ENCODE measurements around the gene COX6A2. TPM values are rescaled to one million over a fixed set of nuclear protein-coding genes. Genes with fewer than 3 reads are reported as not detected.

Gene COX6A2
- polyA plus RNA-seq, 1 donor from 2014 or later = not detected

DNA sequence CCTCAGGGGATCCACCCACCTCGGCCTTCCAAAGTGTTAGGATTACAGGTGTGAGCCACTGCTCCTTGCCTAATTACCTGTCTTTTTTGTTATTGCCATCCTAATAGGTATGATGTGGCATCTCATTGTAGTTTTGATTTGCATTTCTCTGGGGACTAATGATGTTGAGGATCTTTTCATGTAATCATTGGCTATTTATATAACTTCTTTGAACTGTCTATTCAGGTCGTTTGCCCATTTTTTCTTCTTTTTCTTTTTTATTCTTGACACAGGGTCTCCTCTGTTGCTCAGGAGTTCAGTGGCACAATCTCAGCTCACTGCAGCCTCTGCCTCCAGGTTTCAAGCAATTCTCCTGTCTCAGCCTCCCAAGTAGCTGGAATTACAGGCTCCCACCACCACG, 42.5 kb upstream of the COX6A2 start:
- H3K27ac ChIP-seq (ENCODE audit: low read length) = no peak overlapping the region
- no peak overlapping the region for H3K4me3 ChIP-seq (ENCODE audit: low read length)
- no peak overlapping the region for H2AFZ ChIP-seq (ENCODE audit: low read depth, low read length)
- H3K79me2 ChIP-seq (replicated peaks; ENCODE audit: insufficient read depth, low read length) = no peaks in the 10 kb centered on the region
- no peak overlapping the region for H3K9ac ChIP-seq (ENCODE audit: low read length)
- H3K9me2 ChIP-seq (ENCODE audit: insufficient read depth, low read length) = no peaks in the 10 kb centered on the region
- no peak overlapping the region for H3K4me2 ChIP-seq (ENCODE audit: low read length)
- no peaks in the 10 kb centered on the region for H3F3A ChIP-seq (ENCODE audit: insufficient read depth, low read length, poor library complexity, severe bottlenecking)
- no peaks in the 10 kb centered on the region for H4K20me1 ChIP-seq (ENCODE audit: insufficient read depth)
- H3K36me3 ChIP-seq (ENCODE audit: insufficient read depth, low read length) = no peaks in the 10 kb centered on the region
- peaks cover 44% of the 10 kb centered on the region for H3K27me3 ChIP-seq (ENCODE audit: insufficient read depth, low read depth, low read length)
- H3K9me3 ChIP-seq (ENCODE audit: low read length) = no peaks in the 10 kb centered on the region
- TF ChIP-seq RAD21 (conservative IDR thresholded peaks at IDR 0.05) (no peak), SMC3 (conservative IDR thresholded peaks at IDR 0.05; ENCODE audit: poor library complexity) (no peak), EP300 (conservative IDR thresholded peaks at IDR 0.05; ENCODE audit: poor library complexity, severe bottlenecking) (no peak), MXI1 (conservative IDR thresholded peaks at IDR 0.05; ENCODE audit: poor library complexity, severe bottlenecking) (no peak), TAF1 (IDR thresholded peaks at IDR 0.05; ENCODE audit: low read depth) (no peak), POLR2AphosphoS5 (IDR thresholded peaks at IDR 0.05) (no peak), EZH2 (IDR thresholded peaks at IDR 0.05; ENCODE audit: borderline replicate concordance, insufficient read depth, low read length, poor library complexity, severe bottlenecking) (no peak)
- TF ChIP-seq, protein P1, sequence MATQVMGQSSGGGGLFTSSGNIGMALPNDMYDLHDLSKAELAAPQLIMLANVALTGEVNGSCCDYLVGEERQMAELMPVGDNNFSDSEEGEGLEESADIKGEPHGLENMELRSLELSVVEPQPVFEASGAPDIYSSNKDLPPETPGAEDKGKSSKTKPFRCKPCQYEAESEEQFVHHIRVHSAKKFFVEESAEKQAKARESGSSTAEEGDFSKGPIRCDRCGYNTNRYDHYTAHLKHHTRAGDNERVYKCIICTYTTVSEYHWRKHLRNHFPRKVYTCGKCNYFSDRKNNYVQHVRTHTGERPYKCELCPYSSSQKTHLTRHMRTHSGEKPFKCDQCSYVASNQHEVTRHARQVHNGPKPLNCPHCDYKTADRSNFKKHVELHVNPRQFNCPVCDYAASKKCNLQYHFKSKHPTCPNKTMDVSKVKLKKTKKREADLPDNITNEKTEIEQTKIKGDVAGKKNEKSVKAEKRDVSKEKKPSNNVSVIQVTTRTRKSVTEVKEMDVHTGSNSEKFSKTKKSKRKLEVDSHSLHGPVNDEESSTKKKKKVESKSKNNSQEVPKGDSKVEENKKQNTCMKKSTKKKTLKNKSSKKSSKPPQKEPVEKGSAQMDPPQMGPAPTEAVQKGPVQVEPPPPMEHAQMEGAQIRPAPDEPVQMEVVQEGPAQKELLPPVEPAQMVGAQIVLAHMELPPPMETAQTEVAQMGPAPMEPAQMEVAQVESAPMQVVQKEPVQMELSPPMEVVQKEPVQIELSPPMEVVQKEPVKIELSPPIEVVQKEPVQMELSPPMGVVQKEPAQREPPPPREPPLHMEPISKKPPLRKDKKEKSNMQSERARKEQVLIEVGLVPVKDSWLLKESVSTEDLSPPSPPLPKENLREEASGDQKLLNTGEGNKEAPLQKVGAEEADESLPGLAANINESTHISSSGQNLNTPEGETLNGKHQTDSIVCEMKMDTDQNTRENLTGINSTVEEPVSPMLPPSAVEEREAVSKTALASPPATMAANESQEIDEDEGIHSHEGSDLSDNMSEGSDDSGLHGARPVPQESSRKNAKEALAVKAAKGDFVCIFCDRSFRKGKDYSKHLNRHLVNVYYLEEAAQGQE (IDR thresholded peaks at IDR 0.05; ENCODE audit: borderline replicate concordance) = no peak
- TF ChIP-seq, protein P2, sequence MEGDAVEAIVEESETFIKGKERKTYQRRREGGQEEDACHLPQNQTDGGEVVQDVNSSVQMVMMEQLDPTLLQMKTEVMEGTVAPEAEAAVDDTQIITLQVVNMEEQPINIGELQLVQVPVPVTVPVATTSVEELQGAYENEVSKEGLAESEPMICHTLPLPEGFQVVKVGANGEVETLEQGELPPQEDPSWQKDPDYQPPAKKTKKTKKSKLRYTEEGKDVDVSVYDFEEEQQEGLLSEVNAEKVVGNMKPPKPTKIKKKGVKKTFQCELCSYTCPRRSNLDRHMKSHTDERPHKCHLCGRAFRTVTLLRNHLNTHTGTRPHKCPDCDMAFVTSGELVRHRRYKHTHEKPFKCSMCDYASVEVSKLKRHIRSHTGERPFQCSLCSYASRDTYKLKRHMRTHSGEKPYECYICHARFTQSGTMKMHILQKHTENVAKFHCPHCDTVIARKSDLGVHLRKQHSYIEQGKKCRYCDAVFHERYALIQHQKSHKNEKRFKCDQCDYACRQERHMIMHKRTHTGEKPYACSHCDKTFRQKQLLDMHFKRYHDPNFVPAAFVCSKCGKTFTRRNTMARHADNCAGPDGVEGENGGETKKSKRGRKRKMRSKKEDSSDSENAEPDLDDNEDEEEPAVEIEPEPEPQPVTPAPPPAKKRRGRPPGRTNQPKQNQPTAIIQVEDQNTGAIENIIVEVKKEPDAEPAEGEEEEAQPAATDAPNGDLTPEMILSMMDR (IDR thresholded peaks at IDR 0.05; ENCODE audit: poor library complexity, severe bottlenecking) = no peak

DNA sequence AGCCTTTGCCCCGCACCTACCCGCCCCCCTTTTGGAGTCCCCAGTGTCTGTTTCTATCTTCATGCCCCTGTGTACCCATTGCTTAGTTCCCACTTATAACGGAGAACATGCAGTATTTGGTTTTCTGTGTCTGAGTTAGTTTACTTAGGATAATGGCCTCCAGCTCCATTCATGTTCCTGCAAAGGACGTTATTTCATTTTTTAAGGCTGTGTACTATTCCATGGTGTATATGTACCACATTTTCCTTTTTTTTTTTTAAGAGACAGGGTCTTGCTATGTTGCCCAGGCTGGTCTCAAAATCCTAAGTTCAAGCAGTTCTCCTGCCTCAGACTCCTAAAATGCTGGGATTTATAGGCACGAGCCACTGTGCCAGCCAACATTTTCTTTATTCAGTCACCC, 39.7 kb upstream of the COX6A2 start:
- H3K9ac ChIP-seq (ENCODE audit: low read length) = no peak overlapping the region
- no peaks in the 10 kb centered on the region for H3K9me3 ChIP-seq (ENCODE audit: low read length)
- H3F3A ChIP-seq (ENCODE audit: insufficient read depth, low read length, poor library complexity, severe bottlenecking) = no peaks in the 10 kb centered on the region
- no peaks in the 10 kb centered on the region for H3K9me2 ChIP-seq (ENCODE audit: insufficient read depth, low read length)
- no peak overlapping the region for H3K4me3 ChIP-seq (ENCODE audit: low read length)
- no peak for TF ChIP-seq SMC3 (conservative IDR thresholded peaks at IDR 0.05; ENCODE audit: poor library complexity)
- TF ChIP-seq RAD21 (conservative IDR thresholded peaks at IDR 0.05) = no peak
- no peak for TF ChIP-seq MXI1 (conservative IDR thresholded peaks at IDR 0.05; ENCODE audit: poor library complexity, severe bottlenecking)
- TF ChIP-seq, protein P2 (IDR thresholded peaks at IDR 0.05; ENCODE audit: poor library complexity, severe bottlenecking) = no peak
- TF ChIP-seq TAF1 (IDR thresholded peaks at IDR 0.05; ENCODE audit: low read depth) = no peak
- TF ChIP-seq, protein P1 (IDR thresholded peaks at IDR 0.05; ENCODE audit: borderline replicate concordance) = no peak
- TF ChIP-seq EZH2 (IDR thresholded peaks at IDR 0.05; ENCODE audit: borderline replicate concordance, insufficient read depth, low read length, poor library complexity, severe bottlenecking) = no peak
- no peak for TF ChIP-seq EP300 (conservative IDR thresholded peaks at IDR 0.05; ENCODE audit: poor library complexity, severe bottlenecking)
- TF ChIP-seq POLR2AphosphoS5 (IDR thresholded peaks at IDR 0.05) = no peak
- no peak overlapping the region for H3K4me2 ChIP-seq (ENCODE audit: low read length)
- peaks cover 17% of the 10 kb centered on the region for H3K27me3 ChIP-seq (ENCODE audit: insufficient read depth, low read depth, low read length)
- H3K36me3 ChIP-seq (ENCODE audit: insufficient read depth, low read length) = no peaks in the 10 kb centered on the region
- H3K27ac ChIP-seq (ENCODE audit: low read length) = no peak overlapping the region
- H4K20me1 ChIP-seq (ENCODE audit: insufficient read depth) = no peaks in the 10 kb centered on the region
- H3K79me2 ChIP-seq (replicated peaks; ENCODE audit: insufficient read depth, low read length) = no peaks in the 10 kb centered on the region
- H2AFZ ChIP-seq (ENCODE audit: low read depth, low read length) = no peak overlapping the region

Measured in neural cell (in vitro differentiated cells).